HUDEP-2 (cell line): ENCODE results near the gene NSG1.
"Not testable (repeated sequence)": the region's sequence is repeated elsewhere in the genome, so short reads cannot be mapped to it uniquely, and the experiment has no call there.

Source experiments
- DNase-seq, 76 experiments: peaks; one replicate each; lab custom pipeline; 2025; ENCODE audit not compliant: unreplicated experiment in 76 of 76; lab: John Stamatoyannopoulos, UW

Gene NSG1

DNA sequence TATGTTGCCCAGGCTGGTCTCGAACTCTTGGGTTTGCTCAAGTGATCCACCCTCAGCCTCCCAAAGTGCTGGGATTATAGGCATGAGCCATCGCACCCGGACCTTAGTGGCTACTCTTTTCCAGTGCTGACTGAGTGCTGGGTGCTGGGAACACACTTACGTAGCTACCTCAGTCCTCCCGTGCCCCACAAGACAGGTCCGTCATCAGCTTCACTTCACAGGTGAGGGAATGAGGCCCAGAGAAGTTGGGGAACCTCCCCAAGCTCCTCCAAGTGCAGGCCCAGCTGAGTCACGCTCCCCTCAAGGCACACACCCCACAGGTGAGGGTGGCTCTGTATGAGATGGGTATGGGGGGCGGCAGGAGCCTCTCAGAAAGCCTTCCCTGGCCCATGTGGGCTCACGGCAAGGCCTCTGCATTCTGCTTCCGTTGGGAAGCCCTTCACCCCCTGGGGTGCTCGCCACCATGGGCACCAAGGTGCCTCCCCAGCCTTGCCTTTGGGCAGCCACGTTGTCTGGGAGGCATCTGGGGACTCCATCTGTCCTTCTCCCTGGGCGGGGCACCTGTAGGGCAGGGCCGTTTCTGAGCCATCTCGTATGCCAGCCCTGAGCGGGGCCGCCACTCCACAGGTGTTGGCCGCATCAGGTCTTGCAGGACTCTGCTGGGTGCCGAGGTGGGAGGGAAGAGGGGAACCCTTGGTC is 28.4 kb downstream of the NSG1 start:
- no peak for DNase-seq

DNA sequence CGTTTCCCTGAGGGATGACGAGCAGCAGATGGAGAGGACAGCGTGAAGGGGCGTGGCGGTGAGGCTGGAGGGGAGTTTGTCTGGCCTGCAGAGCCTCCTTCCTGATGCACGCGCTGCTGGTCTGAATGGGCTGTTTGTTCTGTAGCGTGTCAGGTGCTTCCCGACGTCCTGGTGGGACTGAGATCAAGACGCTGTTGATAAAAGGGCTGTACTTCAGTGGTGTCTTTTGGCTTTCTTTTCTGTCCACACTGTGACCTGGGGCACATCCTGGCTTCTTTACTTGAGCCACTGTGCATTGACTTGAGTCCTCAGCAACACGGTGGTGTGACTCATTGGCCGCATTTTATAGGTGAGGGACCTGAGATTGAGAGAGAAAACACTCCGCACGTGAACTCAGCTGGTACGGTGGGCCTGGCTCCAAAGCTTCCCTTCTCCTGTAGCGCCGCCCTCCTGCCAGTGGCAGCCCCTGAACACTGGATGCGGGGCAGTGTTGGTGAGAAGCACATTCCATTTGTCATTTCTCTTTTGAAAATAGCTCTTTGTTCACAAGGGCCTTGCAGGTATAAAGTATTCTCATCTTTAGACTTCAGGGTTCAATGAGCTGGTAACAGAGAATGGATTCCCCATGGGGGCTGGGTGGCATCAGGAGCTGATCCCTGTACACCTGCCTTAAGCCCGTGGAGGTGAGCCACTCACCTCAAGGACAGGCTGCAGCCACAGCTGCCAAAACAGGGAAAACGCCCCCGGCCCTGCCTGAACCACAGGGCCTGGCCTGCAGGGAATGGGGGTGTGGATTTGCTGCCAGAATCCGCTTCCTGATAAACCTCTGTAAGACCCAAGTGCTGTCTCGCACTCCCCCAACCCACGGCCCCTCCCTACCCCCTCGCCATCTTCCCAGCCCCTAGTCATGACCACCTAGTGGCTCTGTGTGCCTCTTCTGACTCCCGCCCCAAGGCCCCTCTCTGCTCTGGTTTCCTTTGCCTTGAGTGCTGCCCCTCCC is 29.2 kb downstream of the NSG1 start:
- DNase-seq: no peak

DNA sequence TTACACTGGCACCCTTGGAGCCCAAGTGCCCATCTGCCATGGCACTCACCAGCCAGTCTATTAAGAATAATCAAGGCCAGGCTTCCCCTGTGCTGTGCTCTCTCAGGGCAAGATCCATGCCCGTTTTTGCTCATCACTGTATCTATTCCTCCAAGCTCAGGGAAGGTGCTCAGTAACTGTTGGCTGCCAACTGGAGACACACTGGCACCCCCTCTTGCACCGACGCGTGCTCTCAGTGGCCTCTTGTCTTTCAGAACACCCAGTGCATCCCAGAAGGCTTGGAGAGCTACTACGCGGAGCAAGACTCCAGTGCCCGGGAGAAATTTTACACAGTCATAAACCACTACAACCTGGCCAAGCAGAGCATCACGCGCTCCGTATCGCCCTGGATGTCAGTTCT is 30.1 kb downstream of the NSG1 start:
- no peak for DNase-seq

DNA sequence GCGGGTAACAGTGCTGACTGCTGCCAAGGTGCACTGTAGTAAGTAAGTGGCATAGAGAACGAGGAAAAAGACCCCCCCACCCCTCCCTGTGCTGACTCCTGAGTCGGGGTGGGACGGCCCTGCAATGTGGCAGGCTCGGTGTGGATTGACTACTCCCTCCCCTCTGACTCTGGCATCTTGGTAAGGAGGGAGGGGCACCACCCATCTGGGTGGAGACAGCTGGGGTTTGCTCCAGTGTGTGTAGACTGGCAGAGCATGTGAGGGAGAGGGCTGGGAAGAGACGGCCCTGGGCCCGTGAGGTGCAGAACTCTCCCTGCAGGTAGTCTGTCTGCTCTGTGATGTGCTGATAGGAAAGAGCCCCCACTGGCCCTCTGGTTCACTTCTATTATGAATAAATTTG is 31.0 kb downstream of the NSG1 start:
- DNase-seq: no peak

DNA sequence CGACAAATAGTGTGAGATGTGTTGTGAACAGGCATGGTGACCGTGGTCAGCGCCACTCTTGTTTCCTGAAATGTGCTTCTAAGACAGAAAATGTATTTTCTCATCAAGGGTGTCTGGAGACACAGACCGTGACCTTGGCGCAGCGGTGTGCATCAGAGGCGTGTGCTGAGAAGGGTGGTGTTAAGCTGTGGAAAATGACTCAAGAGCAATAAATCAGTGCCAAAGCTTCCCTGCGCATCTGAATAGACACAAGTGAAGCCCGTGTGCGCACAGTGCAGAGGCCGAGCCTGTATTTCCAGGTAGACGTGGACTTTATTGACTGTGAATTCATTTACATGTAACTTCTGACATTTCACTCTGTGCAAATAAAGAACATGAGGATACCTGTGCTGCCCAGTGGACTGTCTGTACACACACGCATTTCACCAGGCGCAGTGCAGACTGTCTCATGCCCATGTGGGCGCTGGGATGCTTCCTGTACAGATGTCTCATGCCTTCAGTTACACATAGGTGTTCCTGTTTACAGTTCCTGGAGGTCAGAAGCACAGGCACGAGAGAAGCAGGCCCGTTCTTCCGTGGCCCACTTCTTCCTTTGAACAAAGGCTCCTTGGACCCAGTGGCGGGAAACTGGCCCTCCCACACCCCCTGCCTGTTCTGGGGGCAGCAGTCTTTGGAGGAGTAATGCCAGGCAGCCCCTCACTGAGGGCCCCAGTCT is 31.9 kb downstream of the NSG1 start:
- DNase-seq: no peak

DNA sequence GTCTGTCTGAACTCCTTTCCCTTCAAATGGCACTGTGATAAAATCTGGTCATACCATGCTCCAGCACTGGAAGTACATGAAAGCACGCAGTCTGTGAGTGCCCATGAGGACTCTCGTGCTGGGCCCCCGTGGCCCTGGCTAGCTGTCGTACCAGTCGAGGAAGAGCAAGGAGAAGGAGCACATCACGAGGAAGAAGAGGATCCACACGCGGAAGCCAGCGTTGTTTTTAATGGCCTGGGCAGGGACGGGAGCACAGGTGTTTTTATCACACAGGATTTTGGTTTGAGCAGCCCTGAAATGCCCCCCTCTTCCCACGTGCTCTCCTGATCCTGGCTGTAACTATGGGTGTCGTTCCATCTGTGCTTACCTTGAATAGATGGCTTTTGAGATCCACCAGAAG is 33.0 kb downstream of the NSG1 start:
- DNase-seq: no peak

DNA sequence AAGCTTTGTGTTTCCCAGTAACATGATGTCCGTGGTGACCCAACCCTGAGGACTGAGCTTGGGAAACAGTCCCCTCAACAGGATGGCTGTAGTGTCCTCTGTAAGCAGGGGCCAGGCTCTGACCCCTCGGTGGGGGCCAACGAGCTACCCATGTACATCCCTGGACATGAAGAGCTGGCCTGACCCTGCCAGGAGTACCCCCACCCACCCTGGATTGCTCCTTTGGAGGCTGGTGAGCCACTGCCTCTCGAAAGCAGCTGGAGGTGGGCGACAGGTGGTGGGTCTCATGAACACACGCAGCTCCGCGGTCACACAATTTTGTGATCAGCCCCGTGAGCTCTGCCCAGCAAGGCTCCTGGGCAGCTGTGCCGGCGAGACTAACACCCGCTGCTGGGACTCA is 33.5 kb downstream of the NSG1 start:
- no peak for DNase-seq

DNA sequence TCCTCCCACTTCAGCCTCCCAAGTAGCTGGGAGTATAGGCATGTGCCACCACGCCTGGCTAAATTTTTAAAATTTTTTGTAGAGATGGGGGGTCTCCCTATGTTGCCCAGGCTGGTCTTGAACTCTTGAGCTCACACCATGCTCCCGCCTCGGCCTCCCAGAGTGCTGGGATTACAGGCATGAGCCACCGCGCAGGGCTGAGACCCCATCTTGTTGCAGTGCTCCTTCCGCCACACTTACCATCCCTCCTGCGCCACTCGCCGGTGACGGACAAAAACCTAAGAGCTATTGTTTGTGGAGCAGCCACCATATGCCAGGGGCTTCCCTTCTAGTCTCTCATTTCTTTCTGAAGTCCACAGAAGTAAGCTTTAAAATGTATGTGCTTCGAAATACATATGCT is 34.5 kb downstream of the NSG1 start:
- no peak for DNase-seq

DNA sequence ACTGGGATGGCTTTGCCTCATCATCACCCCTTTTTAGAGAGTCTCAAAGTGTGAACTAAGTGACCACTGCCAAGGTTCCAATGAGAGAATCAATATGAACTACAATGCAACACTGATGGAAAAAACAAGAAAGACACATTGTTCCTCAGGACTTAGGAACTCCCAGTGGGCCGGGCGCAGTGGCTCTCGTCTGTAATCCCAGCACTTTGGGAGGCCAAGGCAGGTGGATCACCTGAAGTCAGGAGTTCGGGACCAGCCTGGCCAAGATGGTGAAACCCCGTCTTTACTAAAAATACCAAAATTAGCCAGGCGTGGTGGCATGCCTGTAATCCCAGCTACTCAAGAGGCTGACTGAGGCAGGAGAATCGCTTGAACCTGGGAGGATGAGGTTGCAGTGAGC is 35.2 kb downstream of the NSG1 start:
- DNase-seq: not testable (repeated sequence)

DNA sequence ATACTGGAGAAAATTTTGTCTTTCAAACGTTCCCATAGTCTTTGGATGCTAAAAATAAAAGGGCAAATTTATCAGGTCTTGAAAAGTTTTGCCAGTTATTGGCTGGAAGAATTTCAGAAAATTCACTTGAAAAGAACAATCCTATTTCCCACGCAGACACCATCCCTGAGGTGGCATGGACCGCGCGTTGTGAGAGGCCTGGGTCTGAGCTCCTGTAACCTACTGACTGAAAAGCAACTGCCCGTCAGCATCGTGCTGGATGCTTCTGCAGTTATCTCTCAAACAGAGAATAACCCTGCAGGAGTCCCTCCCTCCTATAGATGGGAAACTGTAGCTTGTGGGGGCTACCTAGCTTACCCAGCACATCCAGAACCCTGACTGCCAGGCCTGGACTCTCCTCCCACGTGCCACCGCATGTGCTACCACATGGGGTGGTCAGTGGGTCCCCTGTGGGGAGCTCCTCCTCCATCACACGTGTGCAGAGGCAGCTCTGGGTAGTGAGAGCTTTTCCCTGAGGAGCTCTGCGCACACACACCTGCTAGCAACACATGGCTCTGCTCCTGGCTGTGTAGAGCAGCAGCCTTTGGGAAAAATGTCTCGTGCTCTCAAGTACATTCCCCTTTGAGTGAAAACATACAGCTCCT is 36.1 kb downstream of the NSG1 start:
- DNase-seq: no peak

DNA sequence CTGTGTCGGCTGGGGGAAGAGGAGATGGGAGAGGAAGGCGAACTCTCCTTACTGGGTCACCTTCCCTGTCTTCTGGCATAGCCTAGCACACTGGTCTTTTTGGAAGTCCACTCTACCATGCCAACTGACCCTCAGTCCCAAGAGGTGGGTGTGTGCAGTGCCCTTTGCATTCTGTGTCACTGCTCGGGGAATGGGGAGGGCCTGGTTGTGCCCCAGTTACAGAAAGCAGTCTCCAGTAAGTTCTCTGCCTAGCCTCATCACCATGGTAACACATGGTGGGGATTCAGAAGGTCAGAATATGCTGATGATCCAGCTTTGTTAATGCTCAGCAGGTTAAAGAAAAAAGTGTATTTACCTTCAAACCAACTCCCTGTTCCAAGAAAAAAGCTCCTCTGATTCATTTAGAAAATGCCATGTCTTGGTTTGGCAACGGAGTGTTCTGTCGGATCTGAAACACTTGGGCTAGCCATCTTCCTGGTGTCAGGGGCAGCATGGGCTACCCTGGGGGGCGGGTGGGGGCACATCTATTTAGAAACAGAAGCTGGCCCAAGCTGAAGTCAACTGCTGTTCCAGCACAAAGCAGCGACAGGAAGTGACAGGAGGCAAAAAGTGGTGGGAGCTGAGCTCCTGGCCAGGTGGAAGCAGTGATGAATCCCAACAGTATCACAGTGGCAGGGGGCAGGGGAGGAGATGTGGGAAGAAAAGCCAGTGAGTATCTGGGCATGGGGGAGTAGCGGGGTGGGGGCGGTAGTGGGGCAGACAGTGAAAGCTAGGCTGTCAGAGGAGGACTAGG is 37.0 kb downstream of the NSG1 start:
- no peak for DNase-seq

DNA sequence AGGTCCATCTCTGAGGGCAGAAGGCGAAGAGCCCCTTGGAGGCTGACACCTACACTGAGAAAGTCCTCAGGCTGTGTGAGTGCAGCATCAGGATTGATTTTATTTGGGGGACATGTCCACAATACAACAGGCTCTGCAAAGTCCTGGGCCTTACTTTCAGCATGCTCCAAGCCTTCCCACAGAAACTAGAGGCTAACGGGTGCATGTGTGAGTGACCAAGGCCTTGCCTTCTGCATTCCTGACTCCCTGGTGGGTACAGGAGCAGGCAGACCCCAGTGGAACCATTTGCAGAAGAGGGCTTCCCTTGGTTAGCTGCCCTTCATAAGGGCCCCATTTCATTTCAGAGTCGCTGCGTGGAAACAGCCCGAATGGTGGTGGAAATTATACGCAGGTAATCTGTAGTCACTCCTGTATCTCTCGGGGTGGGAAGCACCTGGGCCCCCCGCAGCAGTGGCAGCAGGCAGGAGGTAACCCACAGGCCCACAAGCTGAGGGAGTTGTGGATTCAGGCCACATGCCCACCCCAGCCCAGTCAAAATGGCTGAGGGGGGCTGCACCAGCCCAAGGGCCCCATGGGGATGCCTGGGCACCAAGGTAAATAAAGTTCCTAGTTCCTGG is 37.7 kb downstream of the NSG1 start:
- DNase-seq: no peak

DNA sequence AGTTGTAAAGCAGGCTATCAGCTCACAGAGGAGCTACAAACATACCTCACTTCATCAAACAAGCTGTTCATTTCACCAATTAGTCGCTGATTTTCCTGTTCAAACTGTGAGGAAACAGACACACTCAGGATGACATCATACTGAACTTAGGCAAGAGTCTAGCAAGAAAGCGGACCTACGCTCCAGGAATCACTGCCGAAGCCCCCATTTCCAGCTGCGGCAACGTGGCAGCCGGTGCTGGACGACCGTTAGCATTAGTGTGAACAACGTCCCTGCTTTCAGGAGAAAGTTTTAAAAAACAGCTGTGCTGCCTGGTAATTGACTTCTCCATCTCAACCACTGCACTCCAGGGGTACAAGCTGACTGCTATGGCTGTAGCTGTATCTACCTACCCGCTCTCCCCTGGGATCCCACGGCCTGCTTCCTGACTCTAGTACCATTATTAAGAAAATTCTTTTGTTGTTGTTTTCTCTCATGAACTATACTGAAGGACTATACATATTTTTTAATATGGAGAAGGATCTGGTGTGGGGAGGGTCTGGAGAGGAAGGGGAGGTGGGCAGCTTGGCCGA is 38.3 kb downstream of the NSG1 start:
- DNase-seq: no peak

DNA sequence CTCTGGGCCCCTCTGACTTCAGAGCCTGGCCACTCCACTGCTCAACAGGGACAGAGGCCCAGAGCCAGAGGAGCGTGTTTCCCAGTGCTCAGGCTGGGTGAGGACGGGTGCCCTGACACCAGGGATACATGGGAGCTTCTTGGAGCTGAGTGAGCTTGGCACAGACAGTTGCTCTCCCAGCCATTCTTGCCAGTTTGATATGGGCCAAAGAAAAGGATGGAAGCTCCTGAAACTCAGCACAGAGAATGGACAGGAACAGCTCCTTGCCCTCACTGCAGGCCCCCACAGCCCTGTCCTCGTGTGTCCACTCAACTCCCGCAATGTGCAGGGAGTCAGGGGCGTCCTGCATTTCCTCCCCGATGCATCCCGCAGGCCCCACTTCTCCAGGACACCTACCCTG is 38.8 kb downstream of the NSG1 start:
- DNase-seq: no peak

DNA sequence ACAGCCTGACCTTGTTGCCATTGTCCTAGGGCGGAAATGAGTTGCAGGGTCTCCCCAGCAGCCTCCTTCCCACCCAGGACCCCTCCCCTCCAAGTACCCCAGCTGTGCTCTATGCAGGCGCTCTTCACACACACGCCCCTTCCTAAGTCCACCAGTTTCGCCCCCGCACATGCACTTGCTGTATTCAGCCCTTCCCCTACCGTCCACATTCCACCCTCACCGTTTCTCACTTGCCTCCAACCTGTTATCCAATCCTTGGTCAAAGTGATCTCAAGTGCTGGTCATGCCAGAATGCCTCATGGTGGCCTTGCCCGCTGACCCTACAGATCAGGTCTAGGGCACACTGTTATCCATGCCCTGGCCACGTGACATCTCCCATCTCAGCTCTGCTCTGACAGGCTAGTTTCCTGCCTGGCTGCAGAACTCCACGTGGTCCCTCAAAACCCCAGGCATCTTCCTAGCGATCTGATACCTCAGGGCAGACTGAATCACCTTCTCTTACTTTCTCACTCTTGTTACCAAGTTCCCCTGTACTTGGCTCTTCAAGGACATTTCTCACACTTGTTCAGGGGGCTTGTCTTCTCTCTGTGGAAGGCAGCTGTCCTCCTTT is 39.7 kb downstream of the NSG1 start:
- DNase-seq: no peak

DNA sequence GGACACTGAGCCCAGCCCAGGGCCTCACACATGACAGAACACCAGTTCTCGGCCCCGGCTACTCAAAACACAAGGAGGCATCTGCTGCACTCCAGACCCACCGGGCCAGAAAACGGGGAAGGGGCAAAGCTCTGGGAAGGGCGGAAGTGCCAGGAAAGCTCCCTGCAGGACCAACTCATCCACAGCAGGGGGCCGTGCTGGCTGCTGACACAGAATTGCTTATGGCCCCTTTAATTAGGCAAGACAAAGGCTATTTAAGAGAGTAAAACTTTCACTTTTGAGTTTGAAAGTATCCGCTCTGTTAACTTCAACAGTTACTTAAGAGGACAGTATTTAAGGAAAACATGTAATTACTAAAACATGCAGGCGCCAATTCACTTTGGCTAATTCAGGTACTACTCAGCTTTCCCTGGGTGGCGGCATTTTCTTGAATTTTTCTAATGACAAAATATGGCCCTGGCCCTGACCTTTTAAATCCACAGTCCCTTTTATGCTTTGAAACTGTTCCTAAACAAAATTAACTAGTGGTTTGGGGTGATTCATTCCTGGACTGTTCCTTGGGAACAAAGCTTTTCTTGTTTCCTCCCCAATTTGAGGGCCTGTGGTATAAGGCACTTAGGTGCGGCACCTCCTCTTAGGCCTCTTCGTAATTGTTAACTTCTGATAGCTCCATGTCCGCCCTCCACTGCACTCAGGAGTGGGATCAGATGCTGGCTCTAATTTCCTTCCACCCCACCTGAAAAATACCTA is 40.4 kb downstream of the NSG1 start:
- no peak for DNase-seq

DNA sequence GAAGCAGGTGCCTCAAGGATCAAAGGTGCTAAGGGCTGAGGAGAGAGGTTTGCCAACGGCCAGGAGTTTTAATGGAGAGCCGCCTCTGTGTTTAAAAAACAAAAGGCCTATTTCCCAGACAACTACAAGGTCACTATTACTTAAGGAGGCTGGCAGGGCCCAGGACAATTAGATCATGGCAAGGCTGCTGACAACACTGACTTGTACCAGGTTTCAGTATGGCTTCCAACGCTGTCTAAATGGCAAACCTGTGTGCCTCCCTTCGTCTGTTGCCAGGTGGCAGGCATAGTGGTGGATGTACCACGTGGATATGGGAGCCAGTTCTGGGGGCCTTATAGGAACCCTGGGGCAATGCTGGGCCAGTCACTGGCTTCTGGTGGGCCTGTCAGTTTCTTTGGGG is 41.0 kb downstream of the NSG1 start:
- DNase-seq: no peak
